GM21381 (cell line): ENCODE results near the gene ABHD16B.
"Not testable (repeated sequence)": the region's sequence is repeated elsewhere in the genome, so short reads cannot be mapped to it uniquely, and the experiment has no call there.

Experiments
- ATAC-seq: cut with Tn5 transposase; IDR thresholded peaks from one replicate; pipeline ENCODE4 v1.9.1; 2021; ENCODE audit warnings: mild to moderate bottlenecking, moderate library complexity; ENCODE audit not compliant: unreplicated experiment

The ABHD16B gene

DNA sequence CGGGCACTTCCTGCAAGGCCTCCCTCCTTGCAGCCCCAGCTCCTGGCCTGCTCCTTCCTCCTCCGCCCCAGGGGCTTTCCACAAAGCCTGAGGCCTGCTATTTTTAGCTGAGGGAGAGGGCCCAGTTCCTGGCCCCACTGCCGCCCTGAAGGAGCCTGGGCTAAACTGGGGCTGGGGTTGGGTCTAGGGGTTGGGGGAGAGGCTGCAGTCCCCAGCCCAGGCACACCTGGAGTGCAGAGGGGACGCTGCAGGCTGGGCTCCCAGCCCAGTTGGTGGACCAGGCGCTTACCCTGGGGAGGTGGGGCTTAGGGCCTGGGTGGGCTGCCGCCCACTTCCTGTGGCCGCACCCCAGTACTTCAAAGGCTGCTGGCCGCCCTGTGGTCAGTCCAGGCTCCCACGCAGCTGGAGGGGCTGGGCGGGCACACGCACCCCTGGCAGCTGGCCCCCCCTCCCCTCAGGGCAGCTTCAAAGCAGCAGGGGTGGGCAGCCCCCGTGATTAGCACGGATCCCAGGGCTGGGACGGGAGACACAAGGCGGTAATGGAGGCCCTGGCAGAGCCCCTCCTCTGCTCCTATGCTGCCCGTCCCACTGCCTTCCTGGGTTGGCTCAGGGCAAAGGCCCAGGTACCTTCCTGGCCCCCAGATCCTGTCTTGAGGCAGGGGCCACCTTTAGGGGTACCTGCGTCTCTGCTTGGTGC lies 7.1 kb upstream of the ABHD16B start:
- ATAC-seq, result no peak

GRCh38 chr20:63854766-63855362 lies 6.4 kb upstream of the ABHD16B start:
- no peak for ATAC-seq

GRCh38 chr20:63855363-63856097 lies 5.8 kb upstream of the ABHD16B start:
- no peak for ATAC-seq

DNA sequence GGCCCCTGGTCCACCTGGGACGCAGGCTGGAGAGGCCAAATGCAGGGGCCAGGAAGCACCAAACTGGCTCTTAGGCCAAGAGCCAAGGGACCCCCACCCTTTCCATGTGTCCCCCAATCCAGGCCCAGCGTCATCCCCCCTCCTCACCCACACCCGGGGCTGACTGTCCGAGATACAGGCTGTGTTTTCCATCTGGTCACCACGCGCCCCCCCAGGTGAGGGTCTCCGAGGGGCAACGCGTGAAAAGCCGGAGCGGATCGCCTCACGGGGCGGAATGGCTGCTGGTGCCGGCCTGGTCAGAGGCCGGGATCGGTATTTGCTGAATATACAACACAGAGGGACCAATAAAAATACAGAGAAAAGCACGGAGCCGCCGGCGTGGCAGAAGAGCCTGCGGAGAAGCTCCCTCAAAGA lies 5.2 kb upstream of the ABHD16B start:
- no peak for ATAC-seq

GRCh38 chr20:63857764-63858392 lies 3.4 kb upstream of the ABHD16B start:
- no peak for ATAC-seq

GRCh38 chr20:63858393-63859165 lies 2.7 kb upstream of the ABHD16B start:
- no peak for ATAC-seq

GRCh38 chr20:63859166-63859699 lies 2.1 kb upstream of the ABHD16B start:
- ATAC-seq, result no peak

GRCh38 chr20:63860325-63861051 lies 810 bp upstream of the ABHD16B start:
- ATAC-seq, result no peak

DNA sequence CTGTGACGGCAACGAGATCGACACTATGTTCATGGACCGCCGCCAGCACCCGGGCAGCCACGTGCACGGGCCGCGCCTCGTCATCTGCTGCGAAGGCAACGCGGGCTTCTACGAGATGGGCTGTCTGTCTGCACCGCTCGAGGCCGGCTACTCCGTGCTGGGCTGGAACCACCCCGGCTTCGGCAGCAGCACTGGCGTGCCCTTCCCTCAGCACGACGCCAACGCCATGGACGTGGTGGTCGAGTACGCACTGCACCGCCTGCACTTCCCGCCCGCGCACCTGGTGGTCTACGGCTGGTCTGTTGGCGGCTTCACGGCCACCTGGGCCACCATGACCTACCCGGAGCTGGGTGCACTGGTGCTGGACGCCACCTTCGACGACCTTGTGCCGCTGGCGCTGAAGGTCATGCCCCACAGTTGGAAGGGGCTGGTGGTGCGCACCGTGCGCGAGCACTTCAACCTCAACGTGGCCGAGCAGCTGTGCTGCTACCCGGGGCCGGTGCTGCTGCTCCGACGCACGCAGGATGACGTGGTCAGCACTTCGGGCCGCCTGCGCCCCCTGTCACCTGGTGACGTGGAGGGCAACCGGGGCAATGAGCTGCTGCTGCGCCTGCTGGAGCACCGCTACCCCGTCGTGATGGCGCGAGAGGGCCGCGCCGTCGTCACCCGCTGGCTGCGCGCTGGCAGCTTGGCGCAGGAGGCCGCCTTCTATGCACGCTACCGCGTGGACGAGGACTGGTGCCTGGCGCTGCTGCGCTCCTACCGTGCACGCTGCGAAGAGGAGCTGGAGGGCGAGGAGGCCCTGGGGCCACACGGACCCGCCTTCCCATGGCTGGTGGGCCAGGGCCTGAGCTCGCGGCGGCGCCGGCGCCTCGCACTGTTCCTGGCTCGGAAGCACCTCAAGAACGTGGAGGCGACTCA lies 943 bp downstream of the ABHD16B start:
- ATAC-seq, result no peak

GRCh38 chr20:63863021-63863797 lies 1.9 kb downstream of the ABHD16B start:
- no peak for ATAC-seq

DNA sequence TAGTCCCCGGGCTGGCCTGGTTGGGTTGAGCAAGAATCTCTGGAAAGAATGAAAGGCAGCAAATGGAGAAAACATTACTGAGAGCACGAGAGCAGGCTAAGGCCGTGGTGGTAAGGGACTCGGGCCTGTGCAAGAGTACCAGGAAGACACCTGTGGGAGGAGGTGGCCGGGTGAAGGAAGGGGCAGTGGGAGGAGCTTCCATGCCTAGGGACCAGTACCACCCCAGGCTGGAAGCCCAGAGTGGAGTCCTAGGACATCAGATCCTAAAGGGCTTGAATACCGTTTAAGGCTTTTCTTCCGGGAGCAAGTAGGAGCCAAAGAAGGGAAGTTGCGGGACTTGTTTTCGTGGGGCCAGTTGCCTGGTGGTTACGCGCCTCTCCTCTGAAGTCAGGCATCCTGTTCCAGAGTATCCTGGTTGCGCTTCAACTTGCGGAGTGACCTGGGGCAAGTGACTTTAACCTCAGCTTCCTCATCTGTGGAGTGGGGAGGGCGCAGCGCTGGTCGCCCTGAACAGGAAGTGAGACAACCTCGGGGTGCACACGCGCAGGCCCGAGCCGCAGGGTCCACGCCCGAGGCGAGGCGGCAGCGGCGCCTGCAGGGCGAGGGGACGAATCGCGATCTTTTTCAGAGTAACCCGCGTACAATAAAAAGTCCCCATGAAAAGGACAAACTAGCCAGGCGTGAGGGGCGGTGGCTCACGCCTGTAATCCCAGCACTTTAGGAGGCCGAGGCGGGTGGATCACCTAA lies 2.7 kb downstream of the ABHD16B start:
- ATAC-seq, result peak; percentile 59

GRCh38 chr20:63864545-63864977 lies 3.3 kb downstream of the ABHD16B start:
- ATAC-seq, result peak; percentile 5

DNA sequence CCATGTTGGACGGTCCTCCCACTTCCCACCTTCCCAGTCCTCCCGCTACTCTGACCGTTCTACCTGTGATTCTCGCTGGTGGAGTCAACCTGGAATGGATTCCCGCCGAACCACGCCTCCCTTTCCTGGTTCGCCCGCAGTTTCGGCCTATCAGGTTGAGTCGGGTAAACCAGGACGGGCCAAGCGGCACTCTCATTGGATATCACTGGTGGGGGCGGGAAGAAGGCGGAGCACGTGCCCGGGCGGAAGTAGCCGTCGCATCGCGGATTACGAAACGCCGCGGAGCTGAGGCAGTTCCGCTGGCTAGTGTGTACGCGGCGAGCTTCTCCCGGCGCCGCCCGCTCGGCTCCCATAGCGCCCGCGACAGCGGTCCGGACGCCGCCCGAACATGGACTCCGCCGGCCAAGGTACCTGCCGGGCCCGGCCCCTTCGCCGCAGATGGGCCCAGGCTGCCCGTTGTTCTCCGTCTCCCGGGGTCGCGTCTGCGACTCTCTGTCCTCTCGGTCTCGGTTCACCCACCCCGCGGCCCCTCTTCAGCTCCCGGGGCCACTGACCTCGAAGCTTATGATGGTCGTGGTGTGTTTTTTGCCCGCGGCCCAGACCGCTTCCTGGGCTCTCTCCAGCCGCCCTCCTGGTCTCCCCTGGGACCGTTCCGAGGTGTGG lies 3.8 kb downstream of the ABHD16B start, which contains the start of gene TPD52L2:
TSS of gene TPD52L2 (plus strand) at position 293 of the 663 bp plus-strand sequence. CDS start at position 389, 96 bp downstream.
- ATAC-seq, result peak; percentile 71

GRCh38 chr20:63867042-63867441 lies 5.7 kb downstream of the ABHD16B start:
- not testable (repeated sequence) for ATAC-seq

GRCh38 chr20:63868264-63868663 lies 7.0 kb downstream of the ABHD16B start:
- no peak for ATAC-seq

GRCh38 chr20:63873477-63873971 lies 12.2 kb downstream of the ABHD16B start:
- ATAC-seq, result no peak
